Hindlimb muscle (tissue), 1 donor: ENCODE measurements around the gene FRYL. TPM values are rescaled to one million over a fixed set of nuclear protein-coding genes. Genes with fewer than 3 reads are reported as not detected.
"Not testable (repeated sequence)": the region's sequence is repeated elsewhere in the genome, so short reads cannot be mapped to it uniquely, and the experiment has no call there.

ENCODE experiments used
- DNase-seq: peaks from one replicate; pipeline ENCODE4 v3.0.0-alpha.2; 2013
- polyA plus RNA-seq: library from polyadenylated mRNA; unstranded; fragments of 120-200 nt; gene quantifications from one replicate; pipeline ENCODE4 v1.2.1, GENCODE V29; 2013; ENCODE audit not compliant: insufficient read length

Gene FRYL
- polyA plus RNA-seq, 1 donor, result 25.6 TPM

DNA sequence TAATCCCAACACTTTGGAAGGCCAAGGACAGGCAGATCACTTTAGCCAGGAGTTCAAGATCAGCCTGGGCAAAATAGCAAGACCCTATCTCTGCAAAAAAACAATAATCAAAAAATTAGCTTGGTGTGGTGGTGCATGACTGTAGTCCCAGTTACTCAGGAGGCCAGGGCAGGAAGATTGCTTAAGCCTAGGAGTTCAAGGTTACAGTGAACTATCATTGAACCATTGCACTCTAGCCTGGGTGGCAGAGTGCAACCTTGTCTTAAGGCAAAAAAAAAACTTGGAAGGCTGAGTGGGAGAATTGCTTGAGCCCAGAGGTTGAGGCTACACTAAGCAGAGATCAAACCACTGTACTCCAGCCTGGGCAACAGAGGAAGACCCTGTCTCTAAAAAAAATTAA is 5.2 kb upstream of the FRYL start:
- no peak for DNase-seq

DNA sequence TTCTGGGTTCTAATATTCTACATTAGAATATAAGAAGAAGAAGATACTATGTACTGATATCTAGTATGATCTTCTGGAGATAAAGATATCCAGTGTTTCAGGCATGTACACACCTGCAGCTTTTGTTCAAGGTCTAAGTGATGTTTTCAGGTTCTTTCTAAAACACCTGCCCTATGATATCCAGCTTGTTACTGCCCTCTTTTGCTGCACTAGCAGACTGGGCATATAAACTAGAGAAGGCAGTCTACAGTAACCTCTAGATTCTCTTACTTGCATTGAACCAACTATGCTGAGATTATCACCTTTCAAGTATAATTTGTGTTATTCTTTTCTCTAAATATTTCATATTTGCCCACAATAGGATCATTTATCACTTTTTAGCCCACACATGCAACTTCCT is 1.9 kb upstream of the FRYL start:
- DNase-seq, result no peak

DNA sequence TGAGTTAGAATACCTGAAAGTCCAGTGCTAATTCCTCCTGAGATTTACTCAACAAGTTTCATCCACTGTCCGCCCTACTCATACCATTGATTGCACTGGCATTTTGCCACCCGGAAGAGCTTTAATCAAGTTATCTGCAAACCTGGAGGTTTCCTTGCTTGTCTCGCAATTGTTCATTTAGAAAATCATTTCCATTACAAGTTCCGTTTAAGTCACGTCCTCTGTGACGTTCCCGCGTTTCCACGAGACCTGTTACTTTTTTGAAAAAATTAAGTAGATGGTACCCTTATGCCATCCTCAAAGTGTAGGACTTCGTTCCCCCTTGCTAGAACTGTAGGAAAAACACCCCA is 761 bp upstream of the FRYL start:
- DNase-seq, result no peak

DNA sequence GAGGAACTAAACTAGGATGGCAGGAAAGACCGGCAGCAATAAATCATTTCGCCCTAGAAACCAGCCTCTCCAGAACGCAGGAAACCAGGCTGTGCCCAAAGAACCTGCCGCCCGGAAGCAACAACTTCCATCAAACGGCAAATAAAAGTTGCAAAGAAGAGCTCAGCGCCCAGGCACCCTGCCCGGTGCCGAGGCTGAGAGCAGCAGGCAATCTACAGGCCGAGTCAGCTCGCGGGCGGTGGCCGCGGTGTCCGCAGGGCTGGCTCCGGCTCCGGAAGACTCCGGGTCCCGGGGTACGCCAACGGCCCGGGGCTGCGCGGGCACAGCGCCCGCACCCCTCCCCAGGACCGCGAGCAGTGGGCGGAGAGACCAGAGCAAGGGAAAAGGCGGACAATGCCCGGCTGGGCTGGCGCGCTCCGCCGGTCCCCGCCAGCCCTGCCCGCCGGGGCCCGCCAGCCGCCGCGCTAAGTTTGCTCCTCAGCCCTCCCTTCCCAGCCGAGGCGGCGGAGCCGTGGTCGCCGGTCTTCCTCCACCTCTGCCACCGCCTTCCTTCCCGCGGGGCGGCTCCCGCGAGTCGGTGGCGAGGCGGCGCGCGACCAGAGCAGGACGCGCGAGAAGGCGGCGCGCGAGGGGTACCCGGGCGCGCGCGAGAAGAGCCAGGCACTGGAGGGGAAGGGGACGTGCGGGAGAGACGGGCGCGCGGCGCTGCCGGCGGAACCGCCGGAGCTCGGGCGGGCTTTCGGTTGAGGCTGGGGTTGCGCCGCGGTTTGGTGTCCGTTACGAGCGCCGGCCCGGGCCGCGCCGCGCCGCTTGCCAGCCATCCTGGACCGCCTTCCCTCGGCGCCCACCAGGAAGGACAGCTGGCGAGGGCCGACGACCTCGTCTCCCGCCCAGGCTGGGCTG is 733 bp downstream of the FRYL start:
- peak; percentile 73 for DNase-seq

DNA sequence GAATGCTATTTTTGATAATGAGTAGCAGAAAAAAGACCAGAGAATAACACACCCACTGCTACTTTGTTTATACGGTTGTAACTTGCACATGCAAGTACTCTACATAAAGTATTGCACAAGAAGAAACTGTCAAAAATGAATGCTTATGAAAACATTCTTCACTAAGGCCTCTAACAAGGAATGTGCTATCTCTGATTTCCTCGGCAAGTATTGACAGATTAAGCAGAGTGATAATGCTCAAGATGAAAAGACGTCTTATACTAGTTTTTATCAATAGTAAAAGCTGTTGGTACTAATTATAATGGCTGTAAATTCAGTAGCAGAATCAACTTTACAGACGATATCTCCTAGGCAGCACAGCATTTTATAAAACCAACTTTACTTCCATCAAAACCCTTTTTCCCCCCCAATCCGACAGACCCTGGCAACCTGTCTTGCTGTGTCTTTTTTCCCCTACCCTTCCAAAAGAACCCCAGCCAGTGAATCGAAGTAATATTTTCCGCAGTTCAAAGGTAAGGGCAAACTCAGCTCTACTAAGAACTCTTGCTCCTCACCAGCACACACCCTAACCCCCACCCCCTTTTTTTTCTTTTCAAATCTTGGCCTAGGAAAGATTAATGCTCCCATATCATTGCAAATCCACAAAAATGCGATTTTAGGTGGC is 1.5 kb downstream of the FRYL start:
- DNase-seq, result no peak

DNA sequence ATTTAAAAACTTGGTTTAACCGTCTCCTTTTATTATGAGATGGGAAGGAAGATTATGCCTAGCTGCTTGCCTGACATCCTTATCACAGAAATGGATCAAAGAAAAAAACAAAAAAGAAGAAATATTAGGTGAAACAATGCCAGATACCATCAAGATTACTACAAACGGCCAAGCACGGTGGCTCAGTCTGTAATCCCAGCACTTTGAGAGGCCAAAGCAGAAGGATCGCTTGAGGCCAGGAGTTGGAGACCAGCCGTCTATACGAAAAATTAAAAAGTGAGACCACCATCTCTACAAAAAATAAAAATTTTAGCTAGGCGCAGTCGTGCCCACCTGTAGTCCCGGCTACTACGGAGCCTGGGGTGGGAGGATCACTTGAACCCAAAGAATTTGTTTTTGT is 2.3 kb downstream of the FRYL start:
- DNase-seq, result no peak

DNA sequence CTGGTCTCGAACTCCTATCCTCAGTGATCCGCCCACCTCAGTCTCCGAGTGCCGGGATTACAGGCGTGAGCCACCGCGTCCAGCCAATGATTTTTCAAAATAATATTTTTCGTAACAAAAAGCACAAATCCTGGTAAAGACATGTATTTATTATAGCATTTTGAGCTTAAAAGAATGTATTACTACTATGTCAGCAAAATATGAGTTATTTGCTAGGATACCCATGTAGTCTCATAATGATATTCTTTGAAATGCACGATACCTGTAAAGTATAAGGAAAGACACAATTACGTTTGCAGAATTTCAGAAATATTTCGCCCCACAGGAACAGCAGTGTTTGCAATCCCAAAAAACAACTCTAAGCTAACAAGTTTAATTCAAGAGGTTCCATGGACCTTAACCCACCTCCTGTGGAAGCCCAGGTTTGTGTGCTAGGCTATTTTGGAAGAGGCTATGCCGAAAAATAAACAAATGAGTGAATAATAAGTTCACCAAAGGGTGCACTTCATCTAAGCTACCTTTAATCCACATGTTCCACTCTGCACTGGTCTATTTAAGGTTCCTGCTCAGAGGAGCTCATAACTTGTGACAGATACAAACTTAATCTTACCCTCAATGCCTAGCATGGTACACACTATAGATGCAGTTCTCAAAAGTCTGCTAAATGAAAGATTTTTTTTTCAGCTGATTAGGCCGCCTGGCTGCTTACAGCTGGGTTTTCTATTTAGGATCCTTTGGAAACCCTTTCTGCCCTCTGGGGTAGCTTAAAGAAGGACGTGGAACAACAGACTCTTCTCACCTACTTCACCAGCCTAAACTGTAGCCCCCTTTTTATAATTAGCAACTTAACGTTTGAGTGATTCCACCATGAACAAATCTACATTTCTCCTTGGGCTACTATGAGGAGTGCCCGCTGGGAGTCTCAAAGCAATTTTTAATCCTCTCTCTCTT is 5.0 kb downstream of the FRYL start:
- DNase-seq, result no peak

DNA sequence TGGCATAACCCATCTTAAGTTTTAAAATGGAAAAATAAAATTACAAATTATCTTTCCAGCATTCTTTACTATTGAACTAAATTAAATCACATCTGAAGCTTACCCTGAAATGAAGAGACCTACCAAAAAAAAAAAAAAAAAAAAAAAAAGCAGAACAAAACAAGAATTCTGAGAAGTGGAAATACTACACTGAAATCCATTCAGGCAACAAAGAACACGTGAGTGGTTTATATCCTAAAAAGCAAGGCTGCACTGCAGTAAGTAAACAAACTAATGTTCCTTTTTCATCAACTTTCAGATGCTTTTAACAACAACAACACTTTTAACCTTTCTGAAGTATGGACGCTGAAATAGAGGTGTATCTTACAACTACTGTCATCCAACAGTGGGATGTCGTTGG is 7.5 kb downstream of the FRYL start:
- DNase-seq, result no peak

DNA sequence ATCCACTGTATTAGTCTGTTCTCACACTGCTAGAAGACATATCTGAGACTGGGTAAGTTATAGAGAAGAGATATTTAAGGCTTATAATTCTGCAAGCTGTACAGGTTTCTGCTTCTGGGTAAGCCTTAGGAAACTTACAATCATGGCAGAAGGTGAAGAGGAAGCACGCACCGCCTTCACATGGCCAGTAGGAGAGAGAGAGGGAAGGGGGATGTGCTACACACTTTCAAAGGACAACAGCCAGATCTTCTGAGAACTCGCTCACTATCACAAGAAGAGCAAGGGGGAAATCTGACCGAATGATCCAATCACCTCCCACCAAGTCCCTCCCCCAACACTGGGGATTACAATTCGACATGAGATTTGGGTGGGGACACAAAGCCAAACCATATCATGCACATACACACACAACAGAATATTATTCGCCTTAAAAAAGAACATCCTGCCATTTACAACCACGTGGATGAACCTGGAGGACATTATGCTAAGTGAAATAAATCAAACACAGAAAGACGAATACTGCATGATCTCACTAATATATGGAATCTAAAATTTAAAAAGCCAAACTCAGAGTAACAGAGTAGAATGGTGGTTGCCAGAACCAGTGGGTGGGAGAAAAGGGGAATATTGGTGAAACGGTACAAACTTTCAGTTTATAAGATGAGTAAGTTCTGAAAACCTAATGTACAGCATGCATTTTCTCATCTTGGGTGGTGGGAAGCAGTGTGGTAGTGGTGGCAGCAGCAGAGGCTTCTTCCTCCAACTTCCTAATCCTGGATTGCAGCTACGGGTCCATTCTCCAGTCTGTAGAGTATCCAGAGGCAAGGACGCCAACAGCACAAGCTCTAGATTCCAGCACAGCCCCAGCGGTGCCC is 12.8 kb downstream of the FRYL start:
- no peak for DNase-seq

DNA sequence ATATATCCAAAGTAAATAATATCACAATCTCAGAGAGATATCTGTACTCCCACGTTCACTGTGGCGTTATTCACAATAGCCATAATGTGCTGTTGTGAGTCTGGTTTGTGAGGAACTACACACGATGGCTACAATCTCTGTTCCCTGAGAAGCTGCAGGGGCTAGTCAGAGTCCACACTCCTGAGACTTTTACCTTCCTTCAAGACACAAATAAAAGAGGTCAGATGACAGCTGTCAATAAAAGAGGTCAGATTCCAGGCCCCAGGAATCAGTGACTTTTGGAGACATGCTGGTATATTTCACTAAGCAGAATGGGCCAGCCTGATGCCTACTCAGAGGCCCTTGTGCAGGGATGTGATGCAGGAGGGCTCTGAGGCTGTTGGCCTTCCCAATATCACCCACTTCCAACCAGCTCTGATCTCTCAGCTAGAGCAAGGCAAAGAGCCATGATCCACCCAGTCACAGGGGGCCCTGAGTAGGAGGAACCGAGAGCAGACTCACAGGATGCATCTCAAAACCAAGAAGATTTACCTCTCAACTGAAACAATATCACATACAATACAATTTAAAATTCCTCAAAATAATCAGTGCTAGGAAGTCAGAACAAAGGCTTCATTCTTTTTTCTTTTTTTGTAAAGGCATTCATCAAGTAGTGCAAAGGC is 13.8 kb downstream of the FRYL start:
- no peak for DNase-seq

DNA sequence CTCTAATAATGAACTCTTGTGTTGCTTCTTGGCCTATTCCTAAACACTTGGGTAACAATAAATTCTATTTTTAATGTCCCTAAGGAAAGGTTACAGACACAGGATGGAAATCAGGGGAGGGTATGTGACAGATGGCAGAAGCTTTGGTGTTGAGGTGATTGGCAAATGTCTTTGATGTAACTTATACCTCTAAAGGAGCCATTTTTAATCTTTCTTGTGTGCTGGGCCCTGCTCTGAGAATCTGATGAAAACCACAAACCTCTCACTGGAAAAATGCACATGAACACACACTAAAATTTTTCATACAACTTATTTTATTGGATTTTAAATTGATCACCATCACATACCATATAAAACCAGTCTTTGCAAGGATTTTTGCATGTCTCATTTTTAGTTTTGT is 17.7 kb downstream of the FRYL start:
- DNase-seq, result no peak

DNA sequence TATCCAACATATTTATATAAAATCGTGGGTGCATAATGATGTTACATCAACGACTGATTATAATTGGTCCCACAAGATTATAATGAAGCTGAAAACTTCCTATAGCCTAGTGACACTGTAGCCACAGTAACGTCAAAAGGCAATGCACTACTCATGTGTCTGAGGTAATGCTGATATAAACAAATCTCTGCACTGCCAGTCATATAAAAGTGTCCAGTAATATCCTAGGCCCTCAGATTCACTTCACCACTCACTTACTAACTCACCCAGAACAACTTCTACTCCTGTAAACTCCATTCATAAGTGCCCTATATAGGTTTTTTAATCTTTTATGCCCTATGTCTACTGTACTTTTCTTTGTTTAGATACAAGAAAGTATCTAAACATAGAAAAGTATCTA is 18.8 kb downstream of the FRYL start:
- no peak for DNase-seq

DNA sequence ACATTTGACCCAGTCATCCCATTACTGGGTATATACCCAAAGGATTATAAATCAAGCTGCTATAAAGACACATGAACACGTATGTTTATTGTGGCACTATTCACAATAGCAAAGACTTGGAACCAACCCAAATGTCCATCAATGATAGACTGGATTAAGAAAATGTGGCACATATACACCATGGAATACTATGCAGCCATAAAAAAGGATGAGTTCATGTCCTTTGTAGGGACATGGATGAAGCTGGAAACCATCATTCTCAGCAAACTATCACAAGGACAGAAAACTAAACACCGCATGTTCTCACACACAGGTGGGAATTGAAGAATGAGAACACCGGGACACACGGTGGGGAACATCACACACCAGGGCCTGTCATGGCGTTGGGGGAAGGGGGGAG is 21.4 kb downstream of the FRYL start:
- not testable (repeated sequence) for DNase-seq

DNA sequence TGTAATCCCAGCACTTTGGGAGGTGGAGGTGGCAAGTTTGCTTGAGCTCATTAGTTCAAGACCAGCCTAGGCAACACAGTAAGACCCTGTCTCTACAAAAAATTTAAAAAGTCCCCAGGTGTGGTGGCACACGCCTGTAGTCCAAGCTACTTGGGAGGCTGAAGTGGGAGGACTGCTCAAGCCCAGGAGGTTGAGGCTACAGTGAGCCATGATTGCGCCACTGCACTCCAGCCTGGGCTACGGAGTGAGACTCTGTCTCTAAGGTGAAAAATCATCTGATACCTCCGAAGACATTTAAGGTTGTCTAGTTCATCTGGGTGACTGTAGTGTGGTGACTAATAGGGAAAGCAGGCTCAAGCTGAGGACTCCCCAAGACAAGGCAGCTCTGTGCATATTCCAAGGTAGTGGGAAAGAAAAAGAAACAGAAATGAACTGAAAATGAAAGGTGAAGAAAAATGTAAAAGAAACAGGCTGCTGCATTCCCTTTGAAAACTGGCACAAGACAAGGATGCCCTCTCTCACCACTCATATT is 23.3 kb downstream of the FRYL start:
- no peak for DNase-seq

DNA sequence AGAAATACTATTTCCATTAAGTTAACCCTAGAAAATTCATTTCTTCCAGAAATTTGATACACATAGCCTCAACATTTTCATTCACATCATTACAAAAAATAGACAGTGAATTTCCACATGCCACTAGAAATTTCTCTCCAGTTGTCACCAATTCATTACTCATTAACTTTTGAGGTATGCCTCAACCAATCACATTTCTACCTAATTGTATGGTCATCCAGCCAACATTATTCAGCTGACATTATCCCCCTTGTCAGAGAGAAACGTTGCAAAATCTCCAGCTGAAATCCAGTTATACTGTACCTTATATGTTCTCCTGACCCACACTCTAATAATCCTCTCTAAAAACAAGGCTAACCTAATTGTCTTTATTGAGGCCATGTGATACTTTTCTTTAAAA is 24.8 kb downstream of the FRYL start:
- no peak for DNase-seq

DNA sequence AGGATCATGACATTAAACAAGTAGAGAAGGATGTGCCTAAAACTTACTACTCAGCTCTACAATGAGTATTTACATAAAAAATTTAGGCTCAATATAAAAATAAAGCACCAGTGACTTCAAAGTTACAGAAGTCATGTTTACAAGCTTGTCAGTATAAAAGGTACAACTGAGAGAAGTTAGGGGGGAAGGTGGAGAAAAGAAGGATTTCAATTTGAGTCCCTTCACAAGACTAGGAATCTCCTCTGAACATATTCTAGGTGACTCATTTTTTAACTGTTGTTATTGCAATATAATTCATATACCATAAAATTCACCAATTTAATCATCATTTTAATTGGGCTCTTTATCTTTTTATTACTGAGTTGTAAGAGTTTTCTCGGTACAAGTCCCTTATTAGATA is 26.9 kb downstream of the FRYL start:
- no peak for DNase-seq

DNA sequence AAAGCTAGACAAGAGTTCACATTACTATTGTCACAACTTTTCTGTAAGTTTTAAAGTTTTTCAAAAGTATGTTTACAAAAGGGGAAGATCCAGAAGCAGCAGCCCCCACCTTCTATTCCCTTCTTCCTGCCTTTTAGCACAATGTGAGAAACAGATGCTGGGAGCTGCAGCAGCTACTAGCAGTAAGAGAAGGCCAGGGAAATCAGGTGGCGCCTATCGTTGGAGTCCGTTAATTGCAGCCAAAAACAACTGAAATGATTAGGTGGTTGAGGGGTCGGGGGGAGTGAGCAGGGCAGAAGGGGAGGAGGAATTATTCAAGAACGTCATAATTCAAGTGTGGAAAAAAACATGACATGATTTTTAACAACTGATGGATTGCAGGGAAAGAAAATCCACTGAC is 27.4 kb downstream of the FRYL start:
- peak; percentile 8 for DNase-seq

DNA sequence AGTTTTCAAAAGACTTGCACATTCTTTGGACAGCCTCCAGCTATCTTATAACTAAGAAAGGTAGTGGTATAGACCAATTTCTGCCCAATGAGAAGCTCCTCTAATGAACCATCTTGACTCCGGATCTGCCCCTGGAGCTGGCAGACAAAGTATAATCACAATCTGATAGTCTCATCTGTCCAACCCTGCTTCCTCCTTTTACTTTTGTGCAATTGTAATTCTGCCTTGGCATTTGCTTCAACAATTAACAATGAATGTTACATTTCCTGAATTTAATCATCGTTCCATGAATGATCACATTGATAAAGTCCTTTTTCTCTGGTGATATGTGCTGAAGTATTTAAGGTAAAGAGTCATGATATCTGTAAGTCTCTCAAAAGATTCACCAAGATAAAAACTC is 27.8 kb downstream of the FRYL start:
- DNase-seq, result no peak

DNA sequence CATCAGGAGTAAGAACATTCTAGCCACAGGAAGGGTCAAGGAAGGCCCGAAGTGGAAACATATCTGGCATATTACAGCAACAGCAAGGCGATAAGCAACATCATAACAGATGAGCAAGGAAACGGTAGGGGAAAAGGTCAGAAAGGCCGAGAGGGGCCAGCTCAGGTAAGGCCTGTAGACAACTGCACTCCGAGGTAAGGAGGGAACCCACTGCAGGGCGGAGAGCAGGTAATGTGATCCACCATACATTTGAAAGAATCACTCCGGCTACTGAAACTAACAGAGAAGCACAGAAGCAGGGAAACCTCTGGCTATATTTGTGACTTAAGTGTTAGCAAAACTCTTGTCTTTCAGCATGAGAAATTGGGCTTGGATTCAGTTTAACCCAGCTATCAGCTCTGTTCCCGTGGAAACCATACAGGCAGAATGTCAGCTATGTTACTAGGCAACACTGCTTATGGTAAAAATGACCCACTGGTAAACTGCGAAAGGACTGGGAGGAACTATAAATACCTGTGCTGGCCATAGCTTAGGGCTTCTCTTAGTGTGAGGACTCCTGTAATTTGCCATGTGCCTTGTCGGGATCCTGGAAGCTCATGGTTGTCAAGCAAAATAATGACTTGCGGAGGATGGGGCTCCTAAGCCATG is 31.0 kb downstream of the FRYL start:
- no peak for DNase-seq

DNA sequence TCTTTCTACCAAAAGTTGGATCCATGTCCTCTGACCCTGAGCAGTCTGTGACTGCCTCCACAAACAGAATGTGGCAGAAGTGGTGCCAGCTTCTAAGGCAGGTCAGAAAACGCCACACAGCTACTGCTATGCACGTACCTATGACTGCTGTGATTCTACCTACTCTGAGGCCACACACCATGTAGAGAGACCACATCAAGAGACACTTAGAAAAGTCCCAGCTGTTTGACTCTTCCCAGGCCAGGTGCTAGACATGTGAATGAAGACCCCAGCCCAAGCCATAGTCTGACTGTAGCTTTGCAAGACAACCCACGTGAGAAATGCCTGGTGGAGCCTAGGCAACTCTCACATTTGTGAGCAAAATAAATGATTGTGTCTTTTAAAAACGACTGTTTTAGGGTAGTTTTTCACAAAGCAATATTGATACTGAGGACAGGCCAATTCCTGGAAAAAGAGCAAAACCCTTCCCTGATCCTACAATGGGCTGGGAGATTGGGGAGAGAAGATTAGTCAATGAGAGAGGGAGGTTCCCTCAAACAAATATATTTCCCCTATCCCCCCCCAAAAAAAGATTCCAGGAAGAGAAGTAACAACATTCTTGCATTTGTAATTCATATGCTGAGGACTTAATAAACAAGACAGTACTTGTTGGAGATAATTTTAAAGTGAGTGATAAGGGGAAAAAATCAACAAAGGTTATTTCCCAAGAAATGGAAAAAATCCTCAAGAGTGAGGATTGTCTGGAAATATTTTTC is 33.3 kb downstream of the FRYL start:
- DNase-seq, result no peak
